Peyer's patch (tissue), 4 donors: ENCODE data around the gene CBX2.

ENCODE experiments used
- POLR2A ChIP-seq, 2 donors: fragments of 450-650 bp; IDR thresholded peaks; one replicate each; pipeline ENCODE4 v1.5.1; 2017; ENCODE audit warnings: antibody characterized with exemption in 2 of 2, mild to moderate bottlenecking in 2 of 2, moderate library complexity in 2 of 2
- TF ChIP-seq, protein P1 (sequence below), 6 experiments: fragments of 450-650 bp in 4 of 6; fragments of 200-600 bp in 2 of 6; sonication (generic) in 1 of 6; IDR thresholded peaks; one replicate each; pipeline ENCODE4 v1.5.1; 2017 to 2019; ENCODE audit warnings: antibody characterized with exemption in 6 of 6, mild to moderate bottlenecking in 3 of 6, moderate library complexity in 1 of 6

DNA sequence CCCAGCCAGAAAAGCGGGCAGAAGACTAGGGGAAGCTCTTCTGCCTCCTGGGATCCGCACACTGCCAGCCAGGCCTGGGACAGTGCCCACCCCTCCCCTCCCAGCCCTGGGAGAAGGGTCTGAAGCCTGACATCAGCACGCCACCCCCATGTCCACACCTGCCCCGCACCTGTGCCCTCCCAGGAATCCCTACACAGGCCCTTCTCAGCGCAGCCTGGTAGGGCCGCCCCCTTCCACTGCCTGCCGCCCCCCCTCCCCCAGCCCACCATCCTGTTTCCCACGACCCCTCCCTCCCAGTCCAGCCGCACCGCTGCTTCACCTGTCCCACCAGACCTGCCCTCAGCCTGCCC is 36.6 kb upstream of the CBX2 start:
- no peak for TF ChIP-seq POLR2A (IDR thresholded peaks at IDR 0.05)
- TF ChIP-seq, protein P1, sequence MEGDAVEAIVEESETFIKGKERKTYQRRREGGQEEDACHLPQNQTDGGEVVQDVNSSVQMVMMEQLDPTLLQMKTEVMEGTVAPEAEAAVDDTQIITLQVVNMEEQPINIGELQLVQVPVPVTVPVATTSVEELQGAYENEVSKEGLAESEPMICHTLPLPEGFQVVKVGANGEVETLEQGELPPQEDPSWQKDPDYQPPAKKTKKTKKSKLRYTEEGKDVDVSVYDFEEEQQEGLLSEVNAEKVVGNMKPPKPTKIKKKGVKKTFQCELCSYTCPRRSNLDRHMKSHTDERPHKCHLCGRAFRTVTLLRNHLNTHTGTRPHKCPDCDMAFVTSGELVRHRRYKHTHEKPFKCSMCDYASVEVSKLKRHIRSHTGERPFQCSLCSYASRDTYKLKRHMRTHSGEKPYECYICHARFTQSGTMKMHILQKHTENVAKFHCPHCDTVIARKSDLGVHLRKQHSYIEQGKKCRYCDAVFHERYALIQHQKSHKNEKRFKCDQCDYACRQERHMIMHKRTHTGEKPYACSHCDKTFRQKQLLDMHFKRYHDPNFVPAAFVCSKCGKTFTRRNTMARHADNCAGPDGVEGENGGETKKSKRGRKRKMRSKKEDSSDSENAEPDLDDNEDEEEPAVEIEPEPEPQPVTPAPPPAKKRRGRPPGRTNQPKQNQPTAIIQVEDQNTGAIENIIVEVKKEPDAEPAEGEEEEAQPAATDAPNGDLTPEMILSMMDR (IDR thresholded peaks at IDR 0.05): no peak
